ENCODE results near the gene EFCAB14.
"Not testable (repeated sequence)": the region's sequence is repeated elsewhere in the genome, so short reads cannot be mapped to it uniquely, and the experiment has no call there.

The EFCAB14 gene

DNA sequence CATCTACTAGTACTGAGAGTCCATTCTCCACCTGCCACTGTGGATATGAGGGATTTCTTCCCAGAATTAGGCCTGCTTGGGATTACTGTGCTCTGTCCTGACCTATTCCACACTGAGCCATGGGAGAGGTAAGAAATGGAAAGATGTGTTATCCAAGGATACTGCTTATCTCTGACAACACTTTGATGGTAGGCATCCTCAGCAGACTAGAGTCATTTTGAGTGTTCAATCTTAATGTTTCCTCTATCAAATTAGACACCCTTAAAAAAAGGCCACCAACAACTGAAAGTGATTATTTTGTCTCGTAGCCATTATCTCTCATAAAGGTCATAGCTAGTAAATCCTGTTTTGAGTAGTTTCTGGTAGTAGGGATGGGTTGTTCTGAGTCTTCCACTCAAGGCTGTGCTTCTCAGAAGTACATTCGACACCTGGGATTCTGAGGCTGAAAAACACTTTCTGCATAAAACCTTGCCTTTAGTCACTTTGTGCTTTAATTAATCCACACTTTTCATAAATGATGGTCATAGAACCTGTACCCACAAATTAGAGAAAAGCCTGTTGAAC, 59.5 kb downstream of the EFCAB14 start:
- H3K27ac ChIP-seq, result no peak overlapping the region
- no peak overlapping the region for H3K4me3 ChIP-seq
- TF ChIP-seq POLR2AphosphoS5 (IDR thresholded peaks at IDR 0.05; ENCODE audit: borderline replicate concordance, low read depth, low read length) (no peak), FOXP2 (optimal IDR thresholded peaks at IDR 0.05; ENCODE audit: control extremely low read depth, extremely low read length, insufficient read depth) (no peak), EZH2 (IDR thresholded peaks at IDR 0.05) (no peak)
- no peak overlapping the region for H3K9ac ChIP-seq (ENCODE audit: insufficient read length)
- no peaks in the 10 kb centered on the region for H3K9me3 ChIP-seq (ENCODE audit: low read depth, low read length)
- DNase-seq (ENCODE audit: low read depth, low spot score), result no peak
- peaks cover 48% of the 10 kb centered on the region for H3K36me3 ChIP-seq (ENCODE audit: insufficient read depth, low read length)

DNA sequence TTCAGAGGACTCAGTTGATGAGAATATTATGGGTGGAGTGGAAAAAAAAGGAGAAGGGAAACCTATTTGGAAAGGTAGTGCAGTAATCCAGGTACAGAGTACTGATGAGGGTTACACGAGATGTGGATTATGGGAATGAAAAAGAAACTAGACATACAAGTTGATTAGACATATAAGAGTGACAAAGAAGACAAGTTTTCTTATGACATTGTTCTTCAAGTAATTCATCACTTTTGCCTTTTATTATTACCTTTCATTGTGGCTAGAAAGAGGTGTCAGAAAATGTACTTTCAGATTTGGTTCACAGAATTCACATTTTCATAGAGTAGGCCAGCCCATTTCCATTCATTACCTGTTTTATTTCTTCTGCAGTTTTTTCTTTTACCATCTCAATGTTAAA, 61.1 kb downstream of the EFCAB14 start:
- no peak for TF ChIP-seq EZH2 (IDR thresholded peaks at IDR 0.05)
- TF ChIP-seq POLR2AphosphoS5 (IDR thresholded peaks at IDR 0.05; ENCODE audit: borderline replicate concordance, low read depth, low read length), result no peak
- TF ChIP-seq FOXP2 (optimal IDR thresholded peaks at IDR 0.05; ENCODE audit: control extremely low read depth, extremely low read length, insufficient read depth), result no peak
- Histone ChIP-seq H3K9ac (ENCODE audit: insufficient read length) (no peak overlapping the region), H3K36me3 (ENCODE audit: insufficient read depth, low read length) (peaks cover 40% of the 10 kb centered on the region), H3K27ac (no peak overlapping the region), H3K9me3 (ENCODE audit: low read depth, low read length) (no peaks in the 10 kb centered on the region), H3K4me3 (no peak overlapping the region)
- no peak for DNase-seq (ENCODE audit: low read depth, low spot score)

DNA sequence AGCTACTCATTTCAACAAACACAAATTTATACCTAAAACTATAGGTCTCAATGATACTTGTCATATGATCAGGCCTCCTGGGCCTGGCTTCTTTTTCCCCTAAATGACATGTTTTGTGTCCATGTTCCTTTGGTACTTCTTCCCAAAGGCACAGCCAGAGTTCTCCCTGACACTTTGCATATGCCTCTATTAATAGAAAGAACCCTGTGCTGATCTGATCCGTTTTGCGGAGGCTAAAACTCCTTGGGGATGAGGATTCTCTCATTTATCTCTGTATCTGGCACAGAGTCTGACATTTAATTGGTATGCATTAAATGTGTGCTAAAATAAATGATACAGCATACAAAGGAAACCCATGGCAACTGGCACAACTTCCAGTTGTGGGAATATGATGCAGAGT, 62.3 kb downstream of the EFCAB14 start:
- Histone ChIP-seq H3K4me3 (no peak overlapping the region), H3K9ac (ENCODE audit: insufficient read length) (no peak overlapping the region), H3K36me3 (ENCODE audit: insufficient read depth, low read length) (peaks cover 46% of the 10 kb centered on the region), H3K9me3 (ENCODE audit: low read depth, low read length) (no peaks in the 10 kb centered on the region), H3K27ac (no peak overlapping the region)
- no peak for DNase-seq (ENCODE audit: low read depth, low spot score)
- TF ChIP-seq POLR2AphosphoS5 (IDR thresholded peaks at IDR 0.05; ENCODE audit: borderline replicate concordance, low read depth, low read length) (no peak), EZH2 (IDR thresholded peaks at IDR 0.05) (no peak), FOXP2 (optimal IDR thresholded peaks at IDR 0.05; ENCODE audit: control extremely low read depth, extremely low read length, insufficient read depth) (no peak)

DNA sequence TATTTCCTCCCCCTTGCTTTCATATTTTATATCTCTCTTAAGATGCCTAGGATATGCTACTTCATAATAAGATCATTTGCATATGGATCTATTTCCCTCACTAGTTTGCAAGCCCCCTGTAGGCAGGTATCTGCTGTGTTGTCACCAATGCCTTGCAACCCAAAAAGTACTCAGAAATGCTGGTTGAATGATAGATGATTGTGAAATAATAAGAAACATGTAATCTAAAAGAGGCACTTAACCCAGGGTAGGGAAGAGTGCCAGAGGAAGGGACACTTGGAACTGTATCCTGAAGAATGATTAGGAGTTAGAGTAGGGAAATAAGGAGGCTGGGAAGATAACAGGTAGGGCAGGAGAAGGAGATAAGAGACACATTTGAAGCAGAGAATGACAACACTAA, 63.1 kb downstream of the EFCAB14 start:
- Histone ChIP-seq H3K4me3 (no peak overlapping the region), H3K36me3 (ENCODE audit: insufficient read depth, low read length) (peaks cover 46% of the 10 kb centered on the region), H3K9me3 (ENCODE audit: low read depth, low read length) (no peaks in the 10 kb centered on the region), H3K27ac (no peak overlapping the region), H3K9ac (ENCODE audit: insufficient read length) (no peak overlapping the region)
- DNase-seq (ENCODE audit: low read depth, low spot score), result no peak
- TF ChIP-seq EZH2 (IDR thresholded peaks at IDR 0.05), result no peak
- TF ChIP-seq FOXP2 (optimal IDR thresholded peaks at IDR 0.05; ENCODE audit: control extremely low read depth, extremely low read length, insufficient read depth), result no peak
- no peak for TF ChIP-seq POLR2AphosphoS5 (IDR thresholded peaks at IDR 0.05; ENCODE audit: borderline replicate concordance, low read depth, low read length)

DNA sequence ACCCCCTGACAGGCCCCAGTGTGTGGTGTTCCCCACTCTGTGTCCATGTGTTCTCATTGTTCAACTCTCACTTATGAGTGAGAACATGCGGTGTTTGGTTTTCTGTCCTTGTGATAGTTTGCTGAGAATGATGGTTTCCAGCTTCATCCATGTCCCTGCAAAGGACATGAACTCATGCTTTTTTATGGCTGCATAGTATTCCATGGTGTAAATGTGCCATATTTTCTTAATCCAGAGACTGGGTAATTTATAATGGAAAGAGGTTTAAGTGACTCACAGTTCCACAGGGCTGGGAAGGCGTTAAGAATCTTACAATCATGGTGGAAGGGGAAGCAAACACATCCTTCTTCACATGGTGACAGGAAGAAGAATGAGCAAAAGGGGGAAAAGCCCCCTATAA, 64.2 kb downstream of the EFCAB14 start:
- H3K9ac ChIP-seq (ENCODE audit: insufficient read length); H3K4me3 ChIP-seq; H3K27ac ChIP-seq; H3K9me3 ChIP-seq (ENCODE audit: low read depth, low read length); DNase-seq (ENCODE audit: low read depth, low spot score): not testable (repeated sequence)
- peaks cover 57% of the 10 kb centered on the region for H3K36me3 ChIP-seq (ENCODE audit: insufficient read depth, low read length)

DNA sequence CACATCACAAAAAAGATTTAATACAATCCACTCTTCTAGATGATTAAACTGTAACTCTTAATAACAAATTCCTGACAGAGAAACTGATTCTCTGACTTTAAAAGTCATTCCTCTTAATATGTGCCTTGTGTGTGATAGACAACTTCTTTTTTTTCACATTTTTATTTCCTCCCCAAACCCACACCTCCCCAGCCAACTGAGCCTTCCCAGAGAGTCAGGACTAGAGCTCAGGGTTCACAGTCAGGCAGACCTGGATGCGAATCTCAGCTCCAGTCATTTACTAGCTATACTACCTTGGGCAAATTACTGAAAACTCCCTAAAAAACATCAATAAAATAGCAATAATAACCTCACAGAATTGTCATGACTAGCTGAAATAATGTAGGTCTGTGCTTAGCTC, 64.9 kb downstream of the EFCAB14 start:
- H3K27ac ChIP-seq, result peak overlapping the region; percentile 64
- H3K4me3 ChIP-seq, result no peak overlapping the region
- peaks cover 7% of the 10 kb centered on the region for H3K9me3 ChIP-seq (ENCODE audit: low read depth, low read length)
- H3K9ac ChIP-seq (ENCODE audit: insufficient read length), result no peak overlapping the region
- DNase-seq (ENCODE audit: low read depth, low spot score), result no peak
- TF ChIP-seq POLR2AphosphoS5 (IDR thresholded peaks at IDR 0.05; ENCODE audit: borderline replicate concordance, low read depth, low read length), result no peak
- no peak for TF ChIP-seq FOXP2 (optimal IDR thresholded peaks at IDR 0.05; ENCODE audit: control extremely low read depth, extremely low read length, insufficient read depth)
- no peak for TF ChIP-seq EZH2 (IDR thresholded peaks at IDR 0.05)
- peaks cover 63% of the 10 kb centered on the region for H3K36me3 ChIP-seq (ENCODE audit: insufficient read depth, low read length)

DNA sequence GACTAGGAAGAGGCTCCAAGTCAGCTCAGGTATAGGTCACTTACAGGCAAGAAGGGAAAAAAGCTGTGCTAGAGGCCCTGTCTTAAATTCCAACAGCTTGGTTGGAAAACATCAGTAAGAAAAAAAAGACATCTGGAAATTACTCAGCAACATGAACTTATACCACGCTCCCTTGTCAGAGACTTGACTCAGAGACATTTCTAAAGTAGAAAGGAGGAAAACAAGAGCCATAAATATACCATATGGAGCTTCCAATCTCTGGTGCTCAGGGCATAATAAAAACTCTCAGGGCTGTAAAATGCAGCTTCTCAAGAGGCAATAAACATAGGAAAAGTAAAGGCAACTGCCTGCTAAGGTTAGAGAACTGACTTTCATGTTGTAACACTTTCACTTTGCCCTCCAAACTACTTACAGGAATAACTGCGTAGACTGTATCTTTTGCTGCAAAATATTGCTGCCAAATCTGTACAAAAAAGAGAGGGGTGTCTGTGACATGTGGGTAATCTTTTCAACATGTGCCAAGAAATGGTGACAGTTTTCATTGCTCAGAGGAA, 65.4 kb downstream of the EFCAB14 start:
- H3K4me3 ChIP-seq, result no peak overlapping the region
- DNase-seq (ENCODE audit: low read depth, low spot score), result no peak
- H3K27ac ChIP-seq, result peak overlapping the region; percentile 64
- no peak overlapping the region for H3K9ac ChIP-seq (ENCODE audit: insufficient read length)
- peaks cover 7% of the 10 kb centered on the region for H3K9me3 ChIP-seq (ENCODE audit: low read depth, low read length)
- TF ChIP-seq EZH2 (IDR thresholded peaks at IDR 0.05), result no peak
- TF ChIP-seq POLR2AphosphoS5 (IDR thresholded peaks at IDR 0.05; ENCODE audit: borderline replicate concordance, low read depth, low read length), result no peak
- TF ChIP-seq FOXP2 (optimal IDR thresholded peaks at IDR 0.05; ENCODE audit: control extremely low read depth, extremely low read length, insufficient read depth), result no peak
- peaks cover 67% of the 10 kb centered on the region for H3K36me3 ChIP-seq (ENCODE audit: insufficient read depth, low read length)

DNA sequence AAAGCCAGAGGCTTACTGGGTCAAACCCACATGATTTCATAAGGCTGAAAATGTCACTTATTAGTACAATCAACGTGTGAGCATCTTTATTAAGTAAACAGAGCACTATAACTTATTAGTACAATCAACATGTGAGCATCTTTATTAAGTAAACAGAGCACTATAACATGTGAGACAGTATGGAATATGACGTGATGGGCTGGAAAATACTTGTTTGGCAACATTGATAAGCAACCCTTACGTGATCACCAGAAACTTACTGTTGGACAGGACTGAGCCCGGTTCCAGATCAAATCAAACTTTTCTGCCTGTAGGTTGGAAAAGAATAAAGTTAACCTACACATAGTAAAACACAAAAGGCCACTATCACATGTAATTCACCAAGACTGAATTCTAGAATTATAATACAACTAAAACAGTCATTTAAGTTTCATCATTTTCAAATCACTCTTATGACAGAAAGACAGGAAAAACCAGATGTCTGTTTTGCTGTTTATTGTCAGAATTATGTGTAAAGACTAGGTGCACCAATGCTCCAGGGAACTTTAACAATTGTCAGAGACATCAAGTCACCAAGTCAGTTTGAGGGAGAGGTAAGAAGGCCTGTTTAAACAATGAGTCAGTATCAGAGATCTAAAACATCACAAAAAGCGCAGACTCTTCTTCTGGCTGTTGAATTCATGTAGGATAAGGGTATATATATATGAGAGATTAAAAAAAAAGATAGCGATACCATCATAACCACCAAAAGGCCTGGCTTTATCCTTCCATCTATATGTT, 66.4 kb downstream of the EFCAB14 start:
- no peak overlapping the region for H3K27ac ChIP-seq
- no peak for DNase-seq (ENCODE audit: low read depth, low spot score)

DNA sequence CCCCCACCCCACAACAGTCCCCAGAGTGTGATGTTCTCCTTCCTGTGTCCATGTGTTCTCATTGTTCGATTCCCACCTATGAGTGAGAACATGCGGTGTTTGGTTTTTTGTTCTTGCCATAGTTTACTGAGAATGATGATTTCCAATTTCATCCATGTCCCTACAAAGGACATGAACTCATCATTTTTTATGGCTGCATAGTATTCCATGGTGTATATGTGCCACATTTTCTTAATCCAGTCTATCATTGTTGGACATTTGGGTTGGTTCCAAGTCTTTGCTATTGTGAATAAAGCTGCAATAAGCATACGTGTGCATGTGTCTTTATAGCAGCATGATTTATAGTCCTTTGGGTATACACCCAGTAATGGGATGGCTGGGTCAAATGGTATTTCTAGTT, 67.8 kb downstream of the EFCAB14 start:
- H3K4me3 ChIP-seq; DNase-seq (ENCODE audit: low read depth, low spot score); H3K9ac ChIP-seq (ENCODE audit: insufficient read length); H3K27ac ChIP-seq; H3K9me3 ChIP-seq (ENCODE audit: low read depth, low read length): not testable (repeated sequence)
- H3K36me3 ChIP-seq (ENCODE audit: insufficient read depth, low read length), result peaks cover 59% of the 10 kb centered on the region

More for the DNA sequence above, 66.4 kb downstream of the EFCAB14 start:
- Histone ChIP-seq H3K9ac (ENCODE audit: insufficient read length) (no peak overlapping the region), H3K9me3 (ENCODE audit: low read depth, low read length) (peaks cover 7% of the 10 kb centered on the region), H3K4me3 (no peak overlapping the region), H3K36me3 (ENCODE audit: insufficient read depth, low read length) (peaks cover 65% of the 10 kb centered on the region)
- no peak for TF ChIP-seq EZH2 (IDR thresholded peaks at IDR 0.05)
- TF ChIP-seq FOXP2 (optimal IDR thresholded peaks at IDR 0.05; ENCODE audit: control extremely low read depth, extremely low read length, insufficient read depth), result no peak
- TF ChIP-seq POLR2AphosphoS5 (IDR thresholded peaks at IDR 0.05; ENCODE audit: borderline replicate concordance, low read depth, low read length), result no peak

Data from SK-N-MC (cell line).